ENCODE measurements around the gene NRL.

NRL gene

GRCh38 chr14:24114532-24115421, at the start of gene NRL, which contains the start of gene DCAF11:
Gene NRL (minus strand): TSS chr14:24114949. CDS start chr14:24082848, 32,101 bp downstream.
Gene DCAF11 (plus strand): TSS chr14:24114777. CDS start chr14:24115595, 818 bp downstream.
- DNase-seq = peak; percentile 99

- no peak for DNase-seq
Measured at GRCh38 chr14:24162093-24162492, 47.3 kb upstream of the NRL start.

- peak; percentile 100 for DNase-seq
Measured at GRCh38 chr14:24160850-24161804, 46.4 kb upstream of the NRL start, which contains the start of gene IRF9. Gene IRF9 (plus strand): TSS chr14:24161265. CDS start chr14:24162145, 880 bp downstream.

GRCh38 chr14:24160499-24160849, 45.7 kb upstream of the NRL start:
- no peak for DNase-seq

- DNase-seq = no peak
Measured at GRCh38 chr14:24159777-24160498, 45.2 kb upstream of the NRL start.

GRCh38 chr14:24157331-24157730, 42.6 kb upstream of the NRL start:
- no peak for DNase-seq

- no peak for DNase-seq
Measured at GRCh38 chr14:24156840-24157239, 42.1 kb upstream of the NRL start.

- no peak for DNase-seq
Measured at GRCh38 chr14:24155100-24155499, 40.4 kb upstream of the NRL start.

GRCh38 chr14:24151404-24152080, 36.8 kb upstream of the NRL start:
- DNase-seq = no peak

GRCh38 chr14:24150993-24151392, 36.2 kb upstream of the NRL start:
- no peak for DNase-seq

GRCh38 chr14:24150567-24150966, 35.8 kb upstream of the NRL start:
- DNase-seq = no peak

- DNase-seq = no peak
Measured at GRCh38 chr14:24150061-24150460, 35.3 kb upstream of the NRL start.

GRCh38 chr14:24149302-24149969, 34.7 kb upstream of the NRL start:
- no peak for DNase-seq

- no peak for DNase-seq
Measured at GRCh38 chr14:24147761-24148428, 33.1 kb upstream of the NRL start.

- DNase-seq = peak; percentile 95
Measured at GRCh38 chr14:24146978-24147760, 32.4 kb upstream of the NRL start, which contains the start of gene RNF31. Gene RNF31 (plus strand): TSS chr14:24147498. CDS start chr14:24147699, 201 bp downstream.

GRCh38 chr14:24146453-24146977, 31.8 kb upstream of the NRL start, which contains the start of gene PSME2:
Gene PSME2 (minus strand): TSS chr14:24146610. CDS start chr14:24146581, 29 bp downstream.
- DNase-seq = peak; percentile 95

- DNase-seq = no peak
Measured at GRCh38 chr14:24145690-24146452, 31.1 kb upstream of the NRL start.

GRCh38 chr14:24145219-24145618, 30.5 kb upstream of the NRL start:
- DNase-seq = no peak

GRCh38 chr14:24144451-24144850, 29.7 kb upstream of the NRL start:
- DNase-seq = no peak

Measured in activated CD8-positive, alpha-beta memory T cell treated with anti-CD3 and anti-CD28 coated beads, Interleukin-2, amount 50 U/mL, for 48 hours (primary cell).